ENCODE measurements around the gene NBPF9.
"Not testable (repeated sequence)": the region's sequence is repeated elsewhere in the genome, so short reads cannot be mapped to it uniquely, and the experiment has no call there.

NBPF9 gene, protein sequence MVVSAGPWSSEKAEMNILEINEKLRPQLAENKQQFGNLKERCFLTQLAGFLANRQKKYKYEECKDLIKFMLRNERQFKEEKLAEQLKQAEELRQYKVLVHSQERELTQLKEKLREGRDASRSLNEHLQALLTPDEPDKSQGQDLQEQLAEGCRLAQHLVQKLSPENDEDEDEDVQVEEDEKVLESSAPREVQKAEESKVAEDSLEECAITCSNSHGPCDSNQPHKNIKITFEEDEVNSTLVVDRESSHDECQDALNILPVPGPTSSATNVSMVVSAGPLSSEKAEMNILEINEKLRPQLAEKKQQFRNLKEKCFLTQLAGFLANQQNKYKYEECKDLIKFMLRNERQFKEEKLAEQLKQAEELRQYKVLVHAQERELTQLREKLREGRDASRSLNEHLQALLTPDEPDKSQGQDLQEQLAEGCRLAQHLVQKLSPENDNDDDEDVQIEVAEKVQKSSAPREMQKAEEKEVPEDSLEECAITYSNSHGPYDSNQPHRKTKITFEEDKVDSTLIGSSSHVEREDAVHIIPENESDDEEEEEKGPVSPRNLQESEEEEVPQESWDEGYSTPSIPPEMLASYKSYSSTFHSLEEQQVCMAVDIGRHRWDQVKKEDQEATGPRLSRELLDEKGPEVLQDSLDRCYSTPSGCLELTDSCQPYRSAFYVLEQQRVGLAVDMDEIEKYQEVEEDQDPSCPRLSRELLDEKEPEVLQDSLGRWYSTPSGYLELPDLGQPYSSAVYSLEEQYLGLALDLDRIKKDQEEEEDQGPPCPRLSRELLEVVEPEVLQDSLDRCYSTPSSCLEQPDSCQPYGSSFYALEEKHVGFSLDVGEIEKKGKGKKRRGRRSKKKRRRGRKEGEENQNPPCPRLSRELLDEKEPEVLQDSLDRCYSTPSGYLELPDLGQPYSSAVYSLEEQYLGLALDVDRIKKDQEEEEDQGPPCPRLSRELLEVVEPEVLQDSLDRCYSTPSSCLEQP (N-terminal part only)

DNA sequence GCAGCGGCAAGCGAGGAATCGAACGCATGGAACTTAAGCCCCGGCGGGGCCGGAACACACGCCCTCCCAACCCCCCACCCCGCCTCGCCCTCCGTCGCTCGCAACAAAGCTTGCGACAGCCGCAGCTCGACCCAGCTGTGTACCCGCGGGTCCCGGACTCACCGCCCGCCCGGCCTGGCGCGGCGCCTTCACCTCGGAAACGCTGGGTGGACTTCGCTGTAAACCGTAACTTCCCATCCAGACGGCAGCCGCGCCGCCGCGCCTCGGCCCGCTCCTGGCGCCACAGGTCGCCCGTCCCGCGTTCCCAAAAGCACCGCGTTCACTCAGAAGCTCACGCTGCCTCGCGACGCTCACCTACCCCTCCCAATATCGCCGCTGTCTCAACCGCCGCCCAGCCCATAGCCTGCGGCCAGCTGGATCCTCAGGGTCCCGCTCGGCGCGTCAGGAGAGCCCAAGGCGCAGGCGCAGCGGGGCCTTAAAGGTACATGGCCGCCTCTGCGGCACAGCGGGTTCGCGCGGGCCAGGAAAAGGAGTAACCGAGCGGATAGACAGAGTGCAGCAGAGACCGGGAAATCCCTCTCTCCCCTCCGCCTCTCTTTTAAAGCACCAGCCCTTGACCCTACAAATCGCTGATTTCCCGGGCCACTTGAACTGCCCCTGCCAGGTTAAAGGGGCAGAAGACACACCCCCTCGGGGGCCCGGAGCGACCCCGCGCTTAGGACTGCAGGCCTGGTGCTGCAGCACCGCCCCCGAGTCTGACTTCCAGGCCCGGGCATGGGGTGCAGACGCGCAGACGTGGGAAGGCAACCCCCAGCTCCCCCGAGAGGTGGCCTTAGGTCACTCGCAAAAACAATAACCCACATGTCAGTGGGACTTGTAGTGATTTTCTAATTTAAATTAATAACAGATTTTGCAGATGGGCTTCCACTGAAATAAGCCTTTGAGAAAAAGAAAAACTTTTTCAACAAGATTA lies at the start of gene NBPF9:
Gene NBPF9 (minus strand): TSS at position 443 of the 973 bp plus-strand sequence. CDS start 21,412 bp downstream, outside the sequence.
- peak; percentile 70 for DNase-seq (ENCODE audit: low read depth, low spot score)

DNA sequence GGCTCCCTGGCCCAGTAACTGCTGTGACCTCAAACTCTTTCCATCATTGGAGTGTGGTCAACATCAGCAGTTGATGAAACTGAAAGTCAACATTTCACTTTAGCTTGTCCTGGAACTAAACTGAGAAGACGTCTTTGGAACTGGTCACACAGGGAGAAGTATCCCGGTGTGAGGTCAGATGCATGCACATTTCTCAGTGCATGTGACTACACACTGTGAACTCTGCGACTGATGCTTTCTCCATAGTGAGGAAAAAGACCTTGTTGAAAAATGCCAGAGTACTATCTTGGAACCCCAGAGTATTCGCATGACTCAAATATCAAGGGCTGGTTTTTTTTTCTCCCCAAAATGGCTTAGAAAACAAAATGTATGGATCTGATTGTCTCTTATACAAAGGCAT lies 46.6 kb upstream of the NBPF9 start:
- DNase-seq (ENCODE audit: low read depth, low spot score), result not testable (repeated sequence)

DNA sequence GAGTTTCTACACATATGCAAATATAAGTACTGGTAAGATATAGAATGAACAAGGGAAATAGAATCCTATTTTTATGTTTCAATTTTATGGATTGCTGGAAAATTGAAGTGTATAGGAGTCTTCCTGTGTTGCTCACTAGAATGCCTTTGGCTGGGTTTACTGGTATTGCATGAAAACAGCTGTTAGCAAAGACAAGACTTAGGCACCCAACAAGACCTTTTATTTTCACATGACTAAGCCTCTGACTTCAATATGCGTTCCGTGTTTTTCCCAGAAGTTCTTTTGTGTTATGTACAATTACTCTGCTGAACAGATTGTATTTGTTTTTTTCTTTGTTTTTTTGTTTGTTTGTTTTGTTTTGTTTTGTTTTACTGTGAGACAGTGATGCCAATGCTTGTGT lies 34.2 kb upstream of the NBPF9 start:
- DNase-seq (ENCODE audit: low read depth, low spot score), result not testable (repeated sequence)

DNA sequence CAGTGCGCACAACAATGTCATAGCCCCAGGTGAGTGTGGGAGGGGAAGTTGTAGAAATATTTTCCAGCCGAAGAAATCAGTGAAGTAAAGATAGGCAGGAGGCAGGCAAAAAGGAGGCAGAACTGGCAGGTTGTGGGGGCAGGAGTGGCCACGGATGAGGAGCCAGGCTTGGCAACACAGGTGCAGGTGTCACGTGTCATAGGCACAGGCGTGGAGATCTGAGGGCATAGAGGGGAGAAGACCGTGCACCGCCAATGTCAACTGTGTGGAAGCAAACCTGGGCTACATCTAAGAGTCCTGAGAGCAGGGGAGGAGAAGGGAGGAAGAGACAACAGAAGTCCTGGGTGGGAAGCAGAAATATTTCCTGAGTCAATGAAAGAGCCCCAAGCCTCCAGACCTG lies 27.6 kb upstream of the NBPF9 start:
- DNase-seq (ENCODE audit: low read depth, low spot score), result not testable (repeated sequence)

DNA sequence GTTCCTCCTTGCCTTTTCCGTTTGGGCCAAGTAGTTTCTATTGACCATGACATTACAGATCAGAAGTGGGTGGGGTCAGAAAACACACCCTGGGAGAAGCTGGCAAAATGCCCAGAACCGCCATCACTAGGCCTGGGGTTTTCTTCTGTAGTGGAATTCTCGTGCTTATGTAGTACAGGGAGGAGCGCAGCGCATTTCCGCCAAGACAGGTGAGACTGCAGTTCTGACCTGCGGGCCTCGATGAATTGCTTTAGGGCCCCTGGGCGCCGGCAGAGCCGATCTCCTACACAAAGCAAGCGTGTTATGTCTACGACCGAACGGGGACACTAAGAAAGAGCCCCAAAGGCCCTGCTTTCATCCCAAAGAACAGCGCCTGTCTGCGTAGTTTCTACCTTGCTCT lies 25.9 kb upstream of the NBPF9 start:
- not testable (repeated sequence) for DNase-seq (ENCODE audit: low read depth, low spot score)

DNA sequence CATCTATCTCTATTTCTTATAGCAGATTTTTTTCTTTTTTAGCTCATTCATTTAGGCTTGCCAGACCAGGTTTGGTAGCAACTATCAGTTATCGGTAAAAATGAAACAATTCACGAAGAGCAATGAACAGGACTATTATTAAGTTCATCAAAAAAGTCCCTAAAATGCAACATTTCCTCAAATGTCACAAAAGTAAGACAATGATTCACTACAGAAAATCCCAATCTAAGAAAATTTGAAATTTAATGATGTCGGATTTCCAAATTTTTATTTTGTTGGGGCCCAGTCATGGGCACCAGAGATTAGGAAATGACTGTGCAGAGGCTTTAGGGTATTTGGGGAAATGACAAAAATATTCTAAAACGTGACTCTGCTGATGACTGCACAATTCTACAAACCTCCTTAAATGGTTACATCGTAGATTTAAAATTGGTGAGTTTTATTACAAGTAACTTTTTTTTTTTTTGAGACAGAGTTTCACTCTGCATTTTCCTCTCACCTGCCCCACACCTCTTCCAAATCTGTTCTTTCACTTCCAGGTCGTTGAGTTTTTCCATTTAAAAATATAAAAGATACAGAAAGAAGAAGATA lies 23.3 kb upstream of the NBPF9 start:
- DNase-seq (ENCODE audit: low read depth, low spot score), result not testable (repeated sequence)

DNA sequence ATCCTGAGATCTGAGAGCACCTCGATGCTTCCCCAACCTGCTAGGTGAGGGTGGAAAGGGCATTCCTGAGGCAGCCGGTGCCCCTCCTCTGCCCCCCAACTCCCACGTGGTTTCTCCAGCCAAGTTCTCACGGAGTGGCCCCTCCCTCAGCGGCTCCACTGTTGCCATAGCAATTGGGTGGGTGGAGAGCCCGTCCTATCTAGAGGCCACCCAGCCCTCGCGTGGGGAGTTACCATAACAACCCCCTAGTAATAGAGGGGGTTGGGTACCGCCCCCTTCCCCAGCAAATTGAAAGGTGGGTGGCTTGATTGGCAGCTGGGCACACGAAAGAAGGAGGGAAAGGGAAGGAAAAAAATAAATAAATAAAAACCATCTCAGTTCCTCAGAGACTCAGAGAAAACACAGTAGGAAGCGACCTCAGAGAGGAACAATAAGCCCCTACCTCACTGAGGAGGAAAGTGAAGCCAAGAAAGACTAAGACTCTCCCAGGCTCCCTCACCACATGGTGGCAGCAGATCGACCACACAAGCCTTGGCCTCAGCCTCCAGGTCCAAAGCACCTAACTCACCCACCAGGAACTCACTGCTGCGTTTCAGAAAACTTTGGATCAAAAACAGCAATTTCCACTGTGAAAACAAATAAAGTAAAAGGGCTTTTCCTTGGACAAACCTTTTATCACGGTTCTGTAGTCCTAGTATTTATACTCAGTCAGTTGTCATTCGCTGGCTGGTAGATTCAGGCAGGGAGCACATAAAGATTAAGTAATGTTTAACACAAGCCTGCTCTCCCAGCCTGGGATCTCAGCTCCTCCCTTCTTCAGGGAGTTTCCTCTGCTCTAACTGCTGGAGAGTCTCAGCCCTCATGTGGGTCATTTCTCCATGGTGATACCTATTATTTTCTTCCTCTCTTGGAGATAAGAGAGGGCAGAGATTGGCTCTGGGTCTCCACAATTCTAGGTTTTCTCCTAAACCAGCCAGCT lies 20.9 kb upstream of the NBPF9 start:
- DNase-seq (ENCODE audit: low read depth, low spot score), result peak; percentile 42

DNA sequence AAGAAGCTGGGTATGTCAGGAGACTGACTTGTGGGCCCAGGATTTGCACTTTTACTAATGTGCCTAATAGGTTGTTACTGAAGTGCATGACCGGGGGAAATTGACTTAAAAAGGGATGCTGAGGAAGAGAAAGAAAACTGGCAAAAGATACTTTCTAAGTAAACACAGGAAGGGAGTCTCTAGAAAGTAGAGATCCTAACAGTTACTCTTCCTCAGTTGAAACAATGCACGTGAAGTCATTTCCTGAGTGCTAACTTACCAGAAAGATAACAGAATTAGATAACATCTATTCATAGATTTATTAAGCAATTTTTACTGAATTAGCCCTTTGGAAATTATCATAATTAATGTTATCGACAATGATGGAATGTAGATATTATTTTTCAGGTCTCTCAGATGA lies 9.5 kb upstream of the NBPF9 start:
- DNase-seq (ENCODE audit: low read depth, low spot score), result not testable (repeated sequence)

DNA sequence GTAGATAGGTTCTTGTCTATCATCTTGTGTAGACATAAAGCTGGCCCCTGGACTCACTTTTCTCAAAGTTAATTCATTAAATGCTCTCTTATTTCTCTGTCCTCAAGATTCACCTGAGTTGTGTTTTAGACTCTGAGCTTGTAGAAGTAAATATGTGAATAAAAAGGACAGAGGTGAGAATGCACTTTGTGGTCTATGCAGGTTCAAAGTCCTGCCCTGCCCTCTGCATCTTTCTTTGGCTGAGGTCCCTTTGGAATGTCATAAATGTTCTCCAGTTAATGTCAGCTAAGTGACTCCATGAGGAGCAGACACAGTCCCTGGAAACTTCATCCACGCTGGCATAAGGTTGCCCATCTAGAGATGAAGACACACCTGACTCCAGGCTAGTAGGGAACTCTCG lies 7.0 kb upstream of the NBPF9 start:
- DNase-seq (ENCODE audit: low read depth, low spot score), result not testable (repeated sequence)

DNA sequence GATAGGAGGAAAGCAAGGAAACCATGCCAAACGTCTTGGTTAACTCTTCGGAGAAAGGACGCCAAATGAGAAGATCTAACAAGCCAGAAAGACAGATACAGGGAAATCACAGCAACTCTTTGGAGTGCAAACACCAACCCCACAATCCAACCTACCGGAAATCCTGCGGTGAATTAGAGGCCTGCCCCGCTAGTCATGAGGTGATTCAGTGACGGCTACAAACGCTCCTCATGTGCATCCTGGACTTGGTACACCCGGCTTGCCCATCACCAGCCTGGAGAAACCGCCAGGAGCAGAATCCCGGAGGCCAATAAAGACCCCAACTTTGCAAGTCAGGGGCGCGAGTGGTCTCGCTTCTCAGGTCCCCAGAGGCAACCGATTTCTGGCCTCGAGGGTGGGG lies 777 bp downstream of the NBPF9 start:
- DNase-seq (ENCODE audit: low read depth, low spot score), result not testable (repeated sequence)

DNA sequence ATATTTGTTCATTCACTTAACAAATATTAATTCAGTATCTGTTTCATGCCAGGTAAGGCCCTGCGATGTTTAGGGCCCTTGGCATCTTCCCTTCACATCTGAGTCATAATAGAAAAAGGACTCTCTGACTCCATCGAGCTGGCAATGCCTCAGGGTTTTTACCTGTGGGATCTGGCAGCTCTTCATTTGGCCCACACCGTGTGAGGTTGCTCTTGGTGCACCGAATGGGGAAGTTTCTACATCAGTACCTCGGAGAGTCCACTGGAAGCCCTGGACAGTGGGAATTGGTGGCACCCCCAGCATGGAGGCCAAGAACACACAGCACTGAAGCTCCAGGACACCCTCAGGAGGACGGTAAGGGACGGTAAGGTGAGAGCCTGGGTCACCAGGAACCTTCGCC lies 5.1 kb downstream of the NBPF9 start:
- not testable (repeated sequence) for DNase-seq (ENCODE audit: low read depth, low spot score)

DNA sequence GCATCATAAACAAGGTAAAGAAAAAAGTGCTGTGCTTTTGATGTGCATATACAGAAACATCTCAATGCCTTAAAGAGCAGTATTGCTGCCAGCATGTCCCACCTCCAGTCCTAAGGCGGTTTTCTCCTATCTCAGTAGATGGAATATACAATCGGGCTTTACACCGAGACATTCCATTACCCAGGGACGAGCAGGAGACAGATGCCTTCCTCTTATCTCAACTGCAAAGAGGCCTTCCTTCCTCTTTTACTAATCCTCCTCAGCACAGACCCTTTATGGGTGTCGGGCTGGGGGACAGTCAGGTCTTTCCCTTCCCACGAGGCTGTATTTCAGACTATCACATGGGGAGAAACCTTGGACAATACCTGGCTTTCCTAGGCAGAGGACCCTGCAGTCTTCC lies 10.2 kb downstream of the NBPF9 start:
- not testable (repeated sequence) for DNase-seq (ENCODE audit: low read depth, low spot score)

DNA sequence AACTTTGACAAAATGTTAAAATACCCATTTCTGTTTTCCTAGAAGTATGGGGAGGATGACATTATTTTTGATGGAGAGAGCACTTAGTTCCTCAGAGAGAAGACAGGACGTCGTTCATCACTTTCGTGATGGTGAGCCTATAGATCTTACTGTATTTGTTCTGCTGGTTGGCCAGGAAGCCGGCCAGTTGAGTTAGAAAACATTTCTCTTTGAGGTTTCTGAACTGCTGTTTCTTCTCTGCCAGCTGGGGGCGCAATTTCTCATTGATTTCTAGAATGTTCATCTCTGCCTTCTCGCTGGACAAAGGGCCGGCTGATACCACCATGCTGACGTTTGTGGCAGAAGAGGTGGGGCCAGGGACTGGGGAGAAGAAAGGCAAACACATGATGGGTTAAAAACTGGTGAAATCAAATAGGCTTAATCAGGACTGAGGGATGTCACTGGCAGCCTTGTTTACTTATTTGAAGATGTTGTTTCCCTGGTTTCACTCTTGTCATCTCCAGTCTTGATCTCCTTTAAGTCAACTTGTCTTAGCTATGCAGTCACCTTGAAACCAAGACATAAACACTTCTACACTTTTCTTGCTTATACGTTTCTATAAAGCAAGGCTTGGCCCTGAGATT lies 27.7 kb downstream of the NBPF9 start:
- DNase-seq (ENCODE audit: low read depth, low spot score), result not testable (repeated sequence)

DNA sequence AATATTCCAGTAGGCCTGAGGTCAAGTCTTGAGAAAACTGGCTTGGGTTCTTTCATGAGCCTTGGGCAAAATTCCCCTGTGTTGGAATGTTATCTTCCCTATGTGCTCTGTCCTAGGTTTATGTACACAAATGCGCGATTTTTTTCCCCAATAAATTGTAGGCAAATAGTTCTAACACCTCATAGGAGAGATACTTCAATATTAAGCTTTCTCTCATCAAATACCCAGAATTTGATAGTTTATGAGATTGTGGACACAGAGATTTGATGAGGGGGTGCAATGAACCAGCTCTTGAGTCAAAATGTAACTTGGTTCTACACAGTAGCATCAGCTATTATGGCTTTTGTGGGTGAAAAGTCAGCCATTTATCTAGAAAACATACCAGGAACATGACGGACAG lies 38.7 kb downstream of the NBPF9 start:
- DNase-seq (ENCODE audit: low read depth, low spot score), result not testable (repeated sequence)

DNA sequence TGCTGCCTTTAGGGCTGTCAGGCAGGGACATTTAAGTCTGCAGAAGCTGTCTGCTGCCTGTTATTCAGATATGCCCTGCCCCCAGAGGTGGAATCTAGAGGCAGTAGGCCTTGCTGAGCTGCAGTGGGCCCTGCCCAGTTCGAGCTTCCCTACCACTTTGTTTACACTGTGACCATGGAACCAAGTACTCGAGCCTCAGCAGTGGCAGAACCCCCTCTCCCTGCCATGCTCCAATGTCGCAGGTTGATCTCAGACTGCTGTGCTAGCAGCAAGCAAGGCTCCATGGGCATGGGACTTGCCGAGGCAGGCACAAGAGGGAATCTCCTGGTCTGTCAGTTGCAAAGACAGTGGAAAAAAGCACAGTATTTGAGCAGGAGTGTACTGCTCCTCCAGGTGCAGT lies 60.3 kb downstream of the NBPF9 start:
- DNase-seq (ENCODE audit: low read depth, low spot score), result not testable (repeated sequence)

DNA sequence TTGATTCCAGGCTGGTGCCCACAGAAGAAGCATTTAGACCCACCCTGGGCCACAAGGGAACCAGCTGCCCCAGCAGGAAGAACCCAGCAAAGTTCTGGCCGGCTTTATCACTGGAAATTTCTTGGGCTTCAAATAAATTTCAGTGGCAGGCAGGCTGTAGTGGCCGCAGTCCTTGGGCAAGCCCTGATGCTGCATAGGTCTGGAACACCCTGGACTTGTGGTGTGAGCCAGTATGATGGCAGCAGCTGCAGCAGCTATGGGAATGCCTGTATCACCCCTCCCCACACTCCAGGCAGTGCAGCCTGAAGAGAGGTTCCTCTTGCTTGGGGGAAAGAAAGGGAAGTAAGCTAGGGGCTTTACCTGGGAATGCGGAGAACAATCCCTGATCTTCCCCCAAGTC lies 69.4 kb downstream of the NBPF9 start:
- DNase-seq (ENCODE audit: low read depth, low spot score), result not testable (repeated sequence)

DNA sequence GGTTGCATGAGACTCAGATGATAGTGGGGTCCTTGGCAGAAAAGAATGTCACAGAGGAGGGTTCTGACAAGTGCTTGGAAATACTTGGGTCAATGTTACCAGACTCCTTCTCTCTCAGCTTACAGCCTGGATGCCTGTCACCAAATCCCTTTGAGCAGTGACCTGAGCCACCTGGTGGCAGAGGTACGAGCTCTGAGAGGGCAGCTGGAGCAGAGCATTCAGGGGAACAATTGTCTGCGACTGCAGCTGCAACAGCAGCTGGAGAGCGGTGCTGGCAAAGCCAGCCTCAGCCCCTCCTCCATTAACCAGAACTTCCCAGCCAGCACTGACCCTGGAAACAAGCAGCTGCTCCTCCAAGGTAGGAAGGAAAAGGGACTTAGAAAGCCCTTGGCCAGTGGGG lies 79.0 kb downstream of the NBPF9 start:
- not testable (repeated sequence) for DNase-seq (ENCODE audit: low read depth, low spot score)

DNA sequence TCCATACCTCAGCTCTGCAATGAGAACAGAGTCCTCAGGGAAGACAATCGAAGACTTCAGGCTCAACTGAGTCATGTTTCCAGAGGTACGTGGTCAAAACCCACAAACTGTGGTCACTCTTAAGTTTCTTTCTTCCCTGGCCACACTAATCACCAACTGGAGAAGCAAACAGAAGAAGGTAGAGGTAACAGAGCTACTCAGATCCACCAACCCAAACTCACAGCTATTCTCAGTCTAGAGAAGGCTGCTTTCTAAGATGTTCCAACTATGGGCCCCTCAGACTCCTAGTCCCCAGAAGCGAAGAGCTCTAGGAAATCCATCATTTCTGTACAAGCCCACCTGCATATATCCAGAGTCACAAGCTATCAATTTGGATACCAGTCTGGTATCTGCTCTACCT lies 84.8 kb downstream of the NBPF9 start:
- DNase-seq (ENCODE audit: low read depth, low spot score), result not testable (repeated sequence)

DNA sequence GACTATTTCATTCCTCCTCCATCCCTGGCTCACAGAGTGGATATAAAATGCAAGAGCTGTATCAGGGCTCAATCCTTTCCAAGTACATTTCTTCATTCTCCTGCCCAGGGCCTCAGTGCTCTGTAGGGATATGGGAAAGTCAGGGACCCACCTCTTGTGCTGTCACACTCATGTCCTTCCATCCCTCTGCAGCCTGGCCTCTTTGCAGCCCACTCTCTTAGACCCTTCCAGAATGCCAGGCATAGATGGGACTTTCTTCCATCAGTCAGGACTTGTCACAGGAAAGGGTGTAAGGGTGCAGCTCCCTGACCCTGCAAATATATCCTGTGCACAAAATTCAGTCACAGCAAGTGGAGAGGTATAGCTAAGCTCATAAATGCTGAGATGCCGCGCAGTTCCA lies 86.7 kb downstream of the NBPF9 start:
- DNase-seq (ENCODE audit: low read depth, low spot score), result not testable (repeated sequence)
